GM19438 (cell line): Measurements from ENCODE around the gene FAM163B.
"Not testable (repeated sequence)": the region's sequence is repeated elsewhere in the genome, so short reads cannot be mapped to it uniquely, and the experiment has no call there.

ENCODE experiments used
- ATAC-seq: cut with Tn5 transposase; IDR thresholded peaks from one replicate; pipeline ENCODE4 v1.9.1; 2021; ENCODE audit warnings: low read depth; ENCODE audit not compliant: unreplicated experiment

FAM163B gene

GRCh38 chr9:133572821-133573361 lies 36.3 kb downstream of the FAM163B start:
- no peak for ATAC-seq

DNA sequence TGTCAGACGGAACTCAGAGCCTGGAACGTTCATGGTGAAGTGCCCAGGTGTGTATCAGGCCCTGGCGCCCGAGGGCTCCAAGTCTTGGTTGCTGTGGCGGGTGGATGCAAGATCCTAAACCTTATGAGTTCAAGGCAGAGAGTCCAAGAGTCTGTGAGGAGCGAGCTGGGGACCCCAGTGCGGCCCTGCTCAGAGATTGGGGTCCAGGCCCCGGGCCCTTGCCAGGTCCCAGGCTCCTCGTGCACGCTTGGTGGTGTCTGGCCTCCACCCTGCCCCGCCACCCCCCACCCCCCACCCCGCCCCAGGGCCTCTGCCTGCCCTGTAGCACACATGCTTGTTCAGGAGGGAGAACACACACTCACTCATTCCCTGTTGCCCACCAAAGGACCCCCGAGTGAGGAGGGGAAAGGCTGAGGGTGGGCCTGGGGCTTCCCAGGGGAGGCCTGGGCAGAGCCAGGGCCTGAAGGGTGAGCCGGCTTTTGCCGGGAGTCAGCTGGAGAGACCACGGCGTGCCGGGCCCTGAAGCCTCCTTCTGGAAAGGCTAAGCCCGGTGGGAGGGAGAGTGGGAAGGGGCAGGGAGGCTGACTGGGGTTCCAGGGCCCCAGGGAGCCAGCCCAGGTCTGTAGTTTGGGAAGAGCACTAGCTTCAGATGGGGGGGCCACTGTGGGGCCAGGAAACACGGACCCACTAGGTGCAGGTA lies 37.1 kb downstream of the FAM163B start:
- ATAC-seq, result no peak

DNA sequence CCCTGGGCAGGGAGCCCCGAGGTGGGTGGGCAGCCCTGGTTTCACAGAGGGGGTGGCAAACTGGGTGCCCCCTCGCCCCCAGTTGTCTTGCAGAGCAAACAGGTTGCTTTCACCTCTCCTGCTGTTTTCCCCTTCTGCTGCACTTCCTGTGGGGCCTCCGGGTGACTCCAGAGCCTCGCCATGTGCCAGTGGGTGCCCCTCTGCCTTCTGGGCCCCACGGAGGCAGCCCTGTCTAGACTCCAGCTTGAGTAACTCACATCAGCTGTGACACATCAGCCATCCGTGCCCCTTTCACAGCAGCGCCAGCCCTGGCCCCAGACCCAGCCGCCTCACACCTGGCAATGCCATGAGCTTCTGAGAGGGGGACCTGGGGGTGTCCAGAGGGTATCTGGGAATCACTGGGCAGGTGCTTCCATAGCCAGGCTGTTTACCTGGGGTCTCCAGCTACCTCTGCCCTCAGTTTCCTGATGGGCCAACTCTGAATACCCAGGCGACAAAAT lies 37.7 kb downstream of the FAM163B start:
- no peak for ATAC-seq

DNA sequence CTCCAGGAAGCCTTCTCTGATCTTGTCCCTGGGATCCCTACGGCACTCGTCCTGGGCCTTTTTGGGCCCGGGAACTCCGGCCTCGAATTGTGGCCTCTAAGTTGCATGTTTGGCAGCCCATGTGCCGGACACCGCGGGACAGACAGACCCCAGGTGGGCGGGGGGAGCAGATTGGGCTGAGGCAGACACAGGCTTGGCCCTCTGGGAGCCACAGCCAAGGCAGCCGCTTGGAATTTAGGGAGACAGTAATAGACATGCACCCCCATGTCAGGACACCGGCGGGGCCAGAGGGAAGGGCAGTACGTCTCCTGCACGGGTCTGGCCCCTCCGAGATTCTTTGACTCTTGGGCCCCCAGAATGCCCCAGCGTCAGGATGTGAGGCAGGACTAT lies 38.5 kb downstream of the FAM163B start:
- no peak for ATAC-seq

DNA sequence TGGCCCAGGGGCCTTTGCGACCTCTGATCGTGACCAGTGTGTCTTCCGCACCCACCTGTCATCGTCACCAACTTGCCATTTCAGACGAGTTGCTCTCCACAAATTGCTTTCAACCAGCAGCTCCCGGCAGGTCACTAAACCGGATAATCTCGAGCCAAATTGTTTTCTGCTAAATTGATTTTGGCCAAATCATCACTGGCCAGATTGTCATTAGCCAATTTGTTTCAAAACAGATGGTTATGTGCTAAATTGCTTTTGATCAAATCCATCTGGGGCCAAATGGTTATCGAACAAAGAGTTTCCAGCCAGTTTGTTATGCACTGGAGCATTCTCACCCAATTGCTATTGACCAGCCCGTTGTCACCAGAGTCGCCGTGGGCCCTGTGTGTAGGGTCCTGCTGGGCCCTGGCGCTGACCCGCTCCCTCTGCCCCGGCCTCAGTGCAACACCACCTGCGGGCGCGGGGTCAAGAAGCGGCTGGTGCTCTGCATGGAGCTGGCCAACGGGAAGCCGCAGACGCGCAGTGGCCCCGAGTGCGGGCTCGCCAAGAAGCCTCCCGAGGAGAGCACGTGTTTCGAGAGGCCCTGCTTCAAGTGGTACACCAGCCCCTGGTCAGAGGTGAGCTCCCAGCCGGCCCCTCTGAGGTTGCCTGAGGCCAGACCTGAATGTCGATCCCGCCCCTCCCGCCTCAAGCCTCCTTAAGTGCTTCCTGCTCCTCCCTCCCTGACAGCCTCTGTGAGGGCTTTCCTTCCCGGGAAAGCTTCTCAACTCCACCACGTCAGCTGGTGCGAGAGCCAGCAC lies 39.1 kb downstream of the FAM163B start:
- no peak for ATAC-seq

GRCh38 chr9:133569121-133569785 lies 39.9 kb downstream of the FAM163B start:
- ATAC-seq, result no peak

- ATAC-seq, result no peak
These were observed 41.0 kb downstream of the FAM163B start for GRCh38 chr9:133568186-133568585.

- ATAC-seq, result no peak
These were observed 42.4 kb downstream of the FAM163B start for GRCh38 chr9:133566817-133567216.

GRCh38 chr9:133566382-133566781 lies 42.8 kb downstream of the FAM163B start:
- no peak for ATAC-seq

- ATAC-seq, result no peak
These were observed 44.6 kb downstream of the FAM163B start for GRCh38 chr9:133564451-133565116.

DNA sequence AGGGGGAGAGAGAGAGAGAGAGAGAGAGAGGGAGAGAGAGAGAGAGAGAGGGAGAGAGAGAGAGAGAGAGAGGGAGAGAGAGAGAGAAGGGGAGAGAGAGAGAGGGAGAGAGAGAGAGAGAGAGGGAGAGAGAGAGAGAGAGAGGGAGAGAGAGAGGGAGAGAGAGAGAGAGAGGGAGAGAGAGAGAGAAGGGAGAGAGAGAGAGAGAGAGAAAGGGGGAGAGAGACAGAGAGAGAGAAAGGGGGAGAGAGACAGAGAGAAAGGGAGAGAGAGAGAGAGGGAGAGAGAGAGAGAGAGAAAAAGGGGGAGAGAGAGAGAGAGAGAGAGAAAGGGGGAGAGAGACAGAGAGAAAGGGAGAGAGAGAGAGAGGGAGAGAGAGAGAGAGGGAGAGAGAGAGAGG lies 45.4 kb downstream of the FAM163B start:
- ATAC-seq, result not testable (repeated sequence)

- ATAC-seq, result no peak
These were observed 45.8 kb downstream of the FAM163B start for GRCh38 chr9:133563291-133563796.

DNA sequence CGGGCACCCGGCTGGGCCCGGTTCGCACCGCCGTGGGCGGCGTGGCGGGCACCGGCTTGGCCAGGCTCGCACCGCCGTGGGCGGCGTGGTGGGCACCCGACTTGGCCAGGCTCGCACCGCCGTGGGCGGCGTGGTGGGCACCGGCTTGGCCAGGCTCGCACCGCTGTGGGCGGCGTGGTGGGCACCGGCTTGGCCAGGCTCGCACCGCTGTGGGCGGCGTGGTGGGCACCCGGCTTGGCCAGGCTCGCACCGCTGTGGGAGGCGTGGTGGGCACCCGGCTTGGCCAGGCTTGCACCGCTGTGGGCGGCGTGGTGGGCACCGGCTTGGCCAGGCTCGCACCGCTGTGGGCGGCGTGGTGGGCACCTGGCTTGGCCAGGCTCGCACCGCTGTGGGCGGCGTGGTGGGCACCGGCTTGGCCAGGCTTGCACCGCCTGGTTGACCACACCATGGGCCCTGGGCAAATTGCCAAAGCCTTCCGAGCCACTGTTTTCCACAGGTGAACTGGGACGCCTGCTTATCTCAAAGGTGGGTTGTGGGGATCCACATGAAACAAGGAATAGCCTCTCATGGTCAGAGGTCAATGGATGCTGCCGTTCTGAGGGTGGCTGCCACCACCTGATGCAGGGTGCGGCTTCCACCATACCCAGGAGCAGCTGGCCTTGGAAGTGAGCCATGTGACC lies 46.4 kb downstream of the FAM163B start:
- no peak for ATAC-seq

DNA sequence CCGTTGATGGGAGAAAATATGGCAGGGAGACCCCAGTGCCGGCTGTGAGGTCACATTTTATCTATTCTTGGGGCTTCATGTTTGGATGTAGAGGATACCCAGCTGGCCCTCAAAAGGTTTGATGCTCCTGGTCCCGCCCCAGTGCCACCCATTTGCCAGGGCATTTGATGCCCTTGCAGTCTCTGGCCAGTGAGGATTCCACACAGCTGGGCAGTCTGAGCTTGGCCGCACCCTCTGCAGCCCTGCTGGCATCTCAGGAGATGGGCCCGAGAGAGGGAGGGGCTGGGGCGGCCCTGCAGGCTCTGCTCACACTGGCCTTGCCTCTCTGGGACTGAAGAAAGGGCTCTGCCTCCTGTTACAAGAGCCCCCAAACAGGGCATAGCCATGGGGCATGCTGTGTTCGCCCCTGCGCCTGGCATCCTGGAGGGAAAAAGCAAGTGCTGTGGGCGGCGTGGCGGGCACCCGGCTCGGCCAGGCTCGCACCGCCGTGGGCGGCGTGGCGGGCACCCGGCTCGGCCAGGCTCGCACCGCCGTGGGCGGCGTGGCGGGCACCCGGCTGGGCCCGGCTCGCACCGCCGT lies 47.1 kb downstream of the FAM163B start:
- ATAC-seq, result no peak

GRCh38 chr9:133560944-133561343 lies 48.2 kb downstream of the FAM163B start:
- no peak for ATAC-seq

- ATAC-seq, result no peak
These were observed 48.9 kb downstream of the FAM163B start for GRCh38 chr9:133560311-133560710.

- no peak for ATAC-seq
These were observed 50.7 kb downstream of the FAM163B start for GRCh38 chr9:133558191-133559126.

DNA sequence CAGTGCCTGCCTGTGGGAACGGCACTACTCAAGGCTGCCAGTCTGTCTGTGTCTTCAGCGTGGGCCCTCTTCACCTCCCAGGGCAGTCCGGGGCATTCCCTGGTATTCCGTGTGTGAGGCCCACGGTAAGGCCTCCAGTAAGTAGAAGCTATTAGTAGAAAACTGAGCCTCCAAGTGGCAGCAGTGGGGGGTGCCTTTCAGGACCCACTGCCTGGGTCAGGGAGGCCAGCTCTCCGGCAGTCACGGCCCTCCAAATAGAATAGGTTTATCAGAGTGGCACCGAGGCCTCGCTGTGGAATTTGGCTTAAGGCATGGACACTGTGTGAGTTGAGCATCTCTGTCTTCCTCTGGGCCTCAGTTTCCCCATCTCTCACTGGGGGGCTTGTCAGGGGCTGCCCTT lies 51.6 kb downstream of the FAM163B start:
- ATAC-seq, result no peak
